ENCODE measurements around the gene COL4A4.

- no peak for TF ChIP-seq EZH2 (IDR thresholded peaks at IDR 0.05; ENCODE audit: low read length, unreplicated experiment)
- TF ChIP-seq CTCF (conservative IDR thresholded peaks at IDR 0.05; ENCODE audit: low read depth, low read length) = no peak
These were observed 3.8 kb downstream of the COL4A4 start for GRCh38 chr2:227160164-227160563.

Measured in PC-3 (cell line).